BE2C (cell line): ENCODE results near the gene RNF144A.

Source experiments
- DNase-seq: peaks from one replicate; pipeline ENCODE4 v3.0.0-alpha.2; 2020
- H3K27me3 ChIP-seq: fragments of 250-450 bp; sonication (Bioruptor Pico); 2 replicates; pipeline ENCODE4 v1.5.1; 2020; ENCODE audit warnings: mild to moderate bottlenecking
- H3K36me3 ChIP-seq: fragments of 250-450 bp; sonication (Bioruptor Pico); 2 replicates; pipeline ENCODE4 v1.5.1; 2020; ENCODE audit warnings: mild to moderate bottlenecking
- H3K4me1 ChIP-seq: fragments of 250-450 bp; sonication (Bioruptor Pico); 2 replicates; pipeline ENCODE4 v1.5.1; 2020
- H3K4me3 ChIP-seq: 2 replicates; pipeline ENCODE4 v1.5.1; 2011; ENCODE audit warnings: low read depth, low read length
- H3K9me3 ChIP-seq: fragments of 250-450 bp; sonication (Bioruptor Pico); 2 replicates; pipeline ENCODE4 v1.5.1; 2020
- CTCF ChIP-seq: IDR thresholded peaks from 2 replicates; pipeline ENCODE4 v1.5.1; 2012; ENCODE audit warnings: mild to moderate bottlenecking, low read depth, low read length

Gene RNF144A

GRCh38 chr2:7033136-7033960, 116.1 kb downstream of the RNF144A start:
- no peak for TF ChIP-seq CTCF
- Histone ChIP-seq H3K4me3 (no peak overlapping the region), H3K4me1 (peaks cover 16% of the 10 kb centered on the region), H3K36me3 (peaks cover 37% of the 10 kb centered on the region), H3K27me3 (no peaks in the 10 kb centered on the region), H3K9me3 (no peaks in the 10 kb centered on the region)
- no peak for DNase-seq

GRCh38 chr2:7034303-7034702, 117.1 kb downstream of the RNF144A start:
- H3K4me3 ChIP-seq, result no peak overlapping the region
- DNase-seq, result peak; percentile 51
- peaks cover 32% of the 10 kb centered on the region for H3K36me3 ChIP-seq
- peaks cover 16% of the 10 kb centered on the region for H3K4me1 ChIP-seq
- TF ChIP-seq CTCF, result peak; percentile 48
- H3K9me3 ChIP-seq, result no peaks in the 10 kb centered on the region
- H3K27me3 ChIP-seq, result no peaks in the 10 kb centered on the region

- no peak for DNase-seq
- TF ChIP-seq CTCF, result no peak
- H3K9me3 ChIP-seq, result no peaks in the 10 kb centered on the region
- H3K27me3 ChIP-seq, result no peaks in the 10 kb centered on the region
- no peak overlapping the region for H3K4me3 ChIP-seq
- peaks cover 16% of the 10 kb centered on the region for H3K4me1 ChIP-seq
- peaks cover 31% of the 10 kb centered on the region for H3K36me3 ChIP-seq
These were observed 118.7 kb downstream of the RNF144A start for GRCh38 chr2:7035884-7036283.

GRCh38 chr2:7037340-7038333, 120.4 kb downstream of the RNF144A start:
- peaks cover 18% of the 10 kb centered on the region for H3K36me3 ChIP-seq
- H3K9me3 ChIP-seq, result no peaks in the 10 kb centered on the region
- peak; percentile 85 for DNase-seq
- TF ChIP-seq CTCF, result peak; percentile 92
- H3K27me3 ChIP-seq, result no peaks in the 10 kb centered on the region
- no peak overlapping the region for H3K4me3 ChIP-seq
- peaks cover 7% of the 10 kb centered on the region for H3K4me1 ChIP-seq

- Histone ChIP-seq H3K9me3 (no peaks in the 10 kb centered on the region), H3K36me3 (peaks cover 27% of the 10 kb centered on the region), H3K4me1 (peaks cover 9% of the 10 kb centered on the region; the same call in 1 of the 2 replicates), H3K27me3 (no peaks in the 10 kb centered on the region), H3K4me3 (no peak overlapping the region)
- no peak for DNase-seq
- no peak for TF ChIP-seq CTCF
These were observed 123.3 kb downstream of the RNF144A start for GRCh38 chr2:7040547-7040946.
